ENCODE results near the gene RBMS3.
"Not testable (repeated sequence)": the region's sequence is repeated elsewhere in the genome, so short reads cannot be mapped to it uniquely, and the experiment has no call there.

RBMS3 gene

DNA sequence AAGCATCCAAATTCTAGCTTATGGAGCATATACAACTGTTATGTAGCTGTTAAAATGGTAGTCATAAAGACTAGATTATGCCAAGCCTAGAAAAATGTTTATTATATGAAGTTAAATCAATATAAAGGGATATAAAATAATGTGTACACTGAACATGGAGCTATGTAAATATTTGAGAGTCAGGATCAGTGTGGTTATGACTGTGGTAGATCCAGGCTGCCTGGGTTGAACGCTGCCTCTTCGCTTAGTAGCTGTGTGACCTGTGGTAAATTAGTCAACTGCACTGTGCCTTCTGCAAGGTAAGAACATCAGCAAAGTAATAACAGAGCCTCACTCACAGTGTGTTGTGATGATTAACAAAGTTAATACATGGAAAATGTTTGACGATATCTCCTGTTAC is 212.2 kb downstream of the RBMS3 start:
- no peak for DNase-seq

DNA sequence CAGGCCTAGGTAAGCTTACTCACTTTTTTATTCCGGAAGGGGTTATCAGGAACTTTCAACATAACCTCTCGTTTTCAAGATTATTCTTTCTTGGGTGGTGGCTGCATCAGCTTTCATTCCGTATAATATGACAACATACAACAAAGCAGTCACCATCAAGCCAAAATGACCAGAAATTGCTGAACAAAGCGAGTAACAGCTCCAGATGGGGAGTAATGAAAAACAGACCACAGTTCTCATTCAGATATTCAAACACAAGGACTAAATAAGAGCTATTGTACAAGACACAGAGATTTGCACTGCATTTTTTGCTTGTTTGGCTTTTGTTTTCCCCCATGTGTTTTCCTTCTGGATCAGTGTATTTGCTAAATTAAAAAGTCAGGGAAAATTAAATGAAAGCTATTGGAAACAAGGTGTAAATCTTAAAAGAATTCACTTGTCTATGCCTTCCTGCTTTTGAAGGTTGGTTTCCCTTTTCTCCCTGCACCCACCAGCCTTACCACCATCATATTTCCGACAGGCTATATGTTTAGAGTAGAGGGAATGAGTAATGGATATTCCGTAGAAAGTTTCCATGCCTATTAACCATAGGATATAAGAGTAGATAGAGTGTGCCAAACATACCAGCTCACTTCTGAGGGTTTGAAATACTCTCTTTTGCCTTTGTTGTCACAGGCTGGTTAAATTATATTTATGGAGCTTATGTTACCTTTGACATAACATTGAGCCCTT is 213.6 kb downstream of the RBMS3 start:
- no peak for DNase-seq

DNA sequence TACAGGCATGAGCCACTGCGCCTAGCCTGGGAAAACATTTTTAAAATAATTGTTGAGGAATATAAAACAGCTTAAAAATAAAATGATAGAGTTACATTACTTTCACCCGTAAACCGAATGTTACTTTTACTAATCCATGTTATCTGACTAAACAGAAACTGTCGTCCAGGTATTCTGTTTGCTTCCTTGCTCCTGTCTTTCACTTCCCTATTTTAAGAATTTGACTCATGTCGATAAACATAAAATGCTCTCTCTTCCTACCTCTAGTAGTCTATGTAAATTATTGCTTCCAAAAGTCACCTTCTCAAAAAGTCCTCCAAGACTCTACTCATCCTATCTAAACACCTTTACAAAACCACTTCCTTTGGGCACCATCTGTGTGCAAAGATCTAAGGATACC is 216.4 kb downstream of the RBMS3 start:
- DNase-seq, result no peak

DNA sequence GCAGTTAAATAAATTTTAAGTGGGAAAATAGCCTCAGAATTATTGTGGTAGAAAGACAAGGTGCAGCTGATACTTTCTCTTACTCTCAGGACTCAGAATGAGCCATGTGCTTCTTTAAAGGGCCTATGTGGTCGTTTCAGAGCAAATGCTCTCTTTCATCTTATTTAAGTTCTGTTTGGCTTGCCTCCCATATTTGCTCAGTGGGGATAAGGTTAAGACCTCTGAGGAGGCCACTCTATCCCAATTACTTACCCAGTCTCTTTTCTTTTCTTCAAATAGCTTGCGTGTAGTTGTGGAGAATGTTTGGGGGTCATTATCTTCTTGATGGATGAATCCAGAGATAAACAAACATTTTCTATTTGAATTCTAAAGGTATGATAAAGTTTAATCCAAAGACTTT is 221.9 kb downstream of the RBMS3 start:
- no peak for DNase-seq

DNA sequence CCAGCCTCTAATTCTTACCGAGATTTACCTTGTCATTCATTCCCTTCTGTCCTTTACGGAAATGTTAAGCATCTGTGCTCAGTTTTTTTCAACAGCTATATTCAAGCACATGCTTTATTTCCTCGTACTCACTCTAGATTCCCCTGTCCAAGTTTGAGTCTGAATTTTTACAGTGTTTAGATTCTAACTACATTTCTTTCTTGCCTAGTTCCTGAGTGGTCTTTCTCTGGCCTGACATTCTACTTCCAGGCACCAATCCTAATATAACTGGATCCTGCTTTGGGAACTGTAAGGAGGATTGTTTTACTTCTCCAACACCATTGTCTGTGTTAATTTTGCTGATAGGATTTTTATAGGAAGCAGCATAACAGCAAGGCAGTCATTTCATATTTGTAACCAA is 222.4 kb downstream of the RBMS3 start:
- DNase-seq, result no peak

DNA sequence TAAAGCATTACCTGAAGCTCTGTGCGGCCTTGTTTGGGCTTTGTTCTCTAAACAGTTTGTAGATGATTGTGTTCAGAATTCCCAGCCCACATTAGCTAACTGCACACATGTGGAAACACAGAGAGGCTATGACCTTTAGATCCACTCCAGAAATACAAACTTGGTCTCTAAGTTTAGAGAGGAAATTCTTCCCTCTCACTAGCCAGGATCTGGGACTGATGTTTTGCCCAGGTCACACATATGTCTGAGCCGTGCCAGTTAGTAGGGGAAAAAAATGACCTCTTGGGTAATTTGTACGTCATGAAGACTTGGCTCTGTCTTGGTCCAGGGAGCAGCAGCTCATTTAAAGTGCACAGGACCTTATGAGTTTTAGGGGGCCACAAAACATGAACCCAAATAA is 223.1 kb downstream of the RBMS3 start:
- no peak for DNase-seq

DNA sequence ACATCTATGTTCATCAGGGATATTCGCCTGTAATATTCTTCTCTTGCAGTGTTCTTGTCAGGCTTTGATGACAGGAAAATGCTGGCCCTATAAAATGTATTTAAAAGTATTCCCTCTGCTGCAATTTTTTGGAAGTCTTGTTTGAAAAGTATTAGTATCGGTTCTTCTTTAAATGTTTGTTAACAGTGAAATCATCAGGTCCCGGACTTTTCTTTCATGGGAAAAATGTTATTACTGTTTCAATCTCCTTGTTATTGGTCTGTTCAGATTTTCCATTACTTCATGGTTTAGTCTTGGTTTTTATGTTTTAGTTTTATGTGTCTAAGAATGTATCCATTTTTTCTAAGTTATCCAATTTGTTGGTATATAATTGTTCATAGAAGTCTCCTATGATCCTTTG is 225.6 kb downstream of the RBMS3 start:
- DNase-seq, result no peak

DNA sequence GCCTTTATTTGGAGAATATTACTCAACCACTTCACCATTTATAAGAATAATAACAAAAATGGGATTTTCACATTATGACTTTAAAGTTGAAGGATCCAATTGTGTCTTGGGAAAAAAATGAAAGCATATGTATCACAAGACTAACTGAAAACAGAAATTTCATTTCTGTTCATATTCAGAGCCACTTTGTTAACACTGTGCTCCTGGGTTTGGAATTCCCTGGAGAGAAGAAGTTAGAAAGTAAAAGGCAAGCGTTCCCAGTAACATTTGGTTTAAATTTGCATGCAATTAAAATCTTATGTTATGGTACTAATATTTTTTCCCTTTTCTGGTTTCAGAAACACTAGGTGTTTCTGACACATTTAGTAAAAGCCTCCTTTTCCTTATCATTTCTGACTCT is 230.8 kb downstream of the RBMS3 start:
- no peak for DNase-seq

DNA sequence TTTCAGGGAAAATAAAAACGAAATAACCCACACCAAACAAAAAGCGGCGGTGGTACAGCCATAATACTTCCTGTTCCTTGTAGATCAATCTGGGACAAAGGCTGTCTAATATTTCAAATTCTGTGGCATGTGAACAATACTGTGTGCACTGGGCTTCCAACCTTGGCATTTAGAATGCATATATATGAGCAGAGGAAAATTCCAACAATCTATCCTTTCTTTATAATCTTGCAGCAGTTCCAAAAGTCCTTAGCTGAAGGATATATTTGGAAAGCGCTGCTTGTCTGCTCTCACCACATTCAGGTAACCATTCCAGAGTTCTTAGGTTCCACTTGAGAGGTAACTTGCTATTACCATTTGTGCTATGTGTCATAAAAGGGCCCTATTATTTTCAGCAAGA is 231.8 kb downstream of the RBMS3 start:
- DNase-seq, result no peak

DNA sequence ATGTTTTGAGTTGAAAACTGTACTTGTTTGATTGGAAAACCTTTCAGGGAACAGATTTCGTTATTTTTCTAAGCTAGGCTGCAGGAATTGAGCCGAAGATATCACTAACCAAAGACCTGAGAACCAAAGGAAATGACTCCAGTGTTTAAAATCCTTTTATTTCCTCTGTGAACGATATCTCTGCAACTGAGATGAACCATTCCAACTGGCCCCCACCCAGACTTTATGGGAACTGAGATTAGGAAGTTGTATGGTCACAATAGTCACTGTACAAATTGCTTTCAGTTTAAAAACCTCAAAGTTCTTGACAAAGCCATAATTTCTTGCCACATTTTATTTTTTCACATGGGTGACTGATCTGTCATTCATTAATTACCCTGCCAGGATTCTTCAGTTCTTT is 232.4 kb downstream of the RBMS3 start:
- DNase-seq, result no peak

DNA sequence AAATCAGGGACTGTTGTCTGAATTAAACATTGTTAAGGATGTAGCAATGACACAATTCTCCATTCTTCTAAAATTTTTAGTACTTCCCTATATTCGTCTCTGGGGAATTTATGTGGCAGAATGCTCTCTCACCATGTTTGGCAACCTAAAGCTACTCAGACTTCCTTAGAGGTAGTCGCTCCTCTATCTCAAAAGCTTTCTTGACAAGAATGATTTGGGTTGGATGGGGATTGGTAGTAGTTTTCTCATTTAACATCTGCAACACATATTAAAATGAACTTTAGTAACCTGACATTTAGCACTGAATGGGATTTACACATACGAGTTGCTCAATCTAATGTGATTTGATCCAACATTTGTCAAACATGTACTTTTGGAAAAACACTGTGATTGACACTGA is 233.3 kb downstream of the RBMS3 start:
- DNase-seq, result no peak

DNA sequence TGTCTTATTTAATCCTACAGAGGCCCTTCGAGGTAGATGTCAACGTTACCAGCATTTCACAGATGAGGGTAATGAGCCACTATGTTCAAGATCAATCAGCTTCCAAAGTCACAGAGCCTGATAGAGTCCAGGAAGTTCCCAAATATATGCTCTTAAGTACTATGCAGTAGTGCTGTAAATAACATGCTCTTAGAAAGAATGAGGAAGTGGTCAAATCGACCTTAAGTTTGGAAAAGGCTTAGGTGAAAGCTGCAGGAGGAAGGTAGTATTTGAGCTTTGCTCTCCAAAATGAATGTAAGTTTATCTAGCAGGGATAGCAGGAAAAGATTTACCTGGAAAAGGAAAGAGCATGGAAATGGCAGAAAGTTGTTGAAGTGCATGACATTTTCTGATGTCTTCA is 234.0 kb downstream of the RBMS3 start:
- DNase-seq, result no peak

DNA sequence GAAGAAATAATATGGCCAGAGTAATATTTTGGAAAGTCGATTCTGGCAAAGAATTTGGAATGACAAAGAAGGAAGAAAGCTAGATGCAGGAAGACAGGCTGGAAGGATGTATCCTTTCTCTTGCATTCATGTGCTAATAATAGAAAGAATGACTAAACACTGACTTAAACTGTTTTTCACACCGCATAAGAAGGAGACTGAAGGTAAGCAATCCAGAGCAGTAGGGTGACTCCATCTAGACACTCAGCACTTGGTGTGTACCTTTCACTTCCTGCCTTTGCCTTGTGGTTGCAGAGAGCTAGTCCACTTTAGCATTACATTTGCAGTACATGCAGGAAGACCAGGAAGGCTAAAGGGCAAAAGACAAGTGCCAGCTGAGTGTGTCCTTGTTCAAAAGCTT is 234.6 kb downstream of the RBMS3 start:
- no peak for DNase-seq

DNA sequence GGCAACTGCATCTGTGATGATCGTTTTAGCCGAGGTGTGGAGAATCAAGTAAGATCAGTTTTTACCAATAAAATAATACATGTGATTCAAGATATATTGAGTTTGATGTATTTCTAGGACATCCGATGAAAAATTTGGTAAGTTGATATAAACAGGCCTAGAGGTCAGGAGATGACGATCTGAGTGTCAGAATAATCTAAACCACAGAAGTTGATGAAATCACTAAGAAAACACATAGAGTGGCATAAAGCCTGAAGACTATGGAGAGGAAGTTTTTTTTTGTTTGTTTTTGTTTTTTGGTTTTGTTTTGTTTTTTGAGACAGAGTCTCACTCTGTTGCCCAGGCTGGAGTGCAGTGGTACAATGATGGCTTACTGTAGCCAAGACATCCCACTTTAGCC is 235.3 kb downstream of the RBMS3 start:
- DNase-seq, result no peak

DNA sequence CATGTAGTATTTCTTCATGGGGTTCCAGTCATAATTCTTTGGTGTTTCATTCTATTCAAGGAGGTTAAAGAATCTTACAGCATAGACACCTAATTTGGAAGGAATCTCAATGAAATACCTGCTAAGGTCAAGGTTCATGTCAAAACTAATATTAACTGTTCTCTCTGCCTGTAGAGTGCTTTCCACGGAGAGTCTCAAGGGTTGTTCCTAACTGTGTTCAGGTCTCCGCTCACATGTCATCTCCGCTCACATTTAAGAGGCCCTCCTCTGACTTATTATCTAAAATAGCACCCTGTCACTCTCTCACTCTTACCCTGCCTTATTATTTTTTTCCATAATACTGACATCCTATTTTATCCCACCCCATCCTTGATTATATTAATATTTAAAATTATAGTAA is 239.9 kb downstream of the RBMS3 start:
- no peak for DNase-seq

DNA sequence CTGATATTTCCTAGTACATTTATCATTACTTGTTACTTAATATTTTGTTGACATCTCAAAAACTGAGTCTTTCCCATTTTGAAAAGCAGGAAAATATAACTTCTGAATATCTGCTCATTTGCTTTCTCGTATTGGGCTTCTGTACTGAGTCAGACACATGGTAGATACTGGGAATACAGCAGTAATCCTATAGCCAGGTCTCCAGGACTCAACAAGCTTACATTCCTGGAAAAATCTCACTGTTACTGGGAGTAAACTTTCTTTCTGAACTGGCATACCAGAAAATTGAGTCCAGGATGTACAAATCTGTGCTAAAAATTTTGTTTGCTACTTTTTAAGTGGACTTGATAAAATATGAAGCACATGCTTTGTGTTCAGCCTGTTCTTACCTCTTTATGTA is 240.4 kb downstream of the RBMS3 start:
- no peak for DNase-seq

DNA sequence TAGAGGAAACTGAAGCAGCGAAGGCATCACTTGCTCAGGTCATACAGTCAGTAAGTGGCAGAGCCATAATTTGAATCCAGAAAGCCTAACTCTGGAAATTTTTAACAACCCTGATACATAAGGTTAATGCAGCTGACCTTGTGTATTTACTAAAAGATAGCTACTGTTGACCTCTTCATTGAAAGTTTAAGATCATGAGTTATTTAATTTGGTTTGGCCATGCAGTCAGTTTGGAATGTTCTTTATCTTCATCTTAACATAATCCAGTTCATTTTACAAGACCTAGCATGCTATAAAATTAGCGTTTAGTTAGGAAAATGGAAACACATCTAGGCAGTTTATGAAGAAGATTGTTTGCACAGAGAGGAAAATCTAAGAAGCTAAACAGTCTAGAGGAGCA is 240.9 kb downstream of the RBMS3 start:
- DNase-seq, result no peak

DNA sequence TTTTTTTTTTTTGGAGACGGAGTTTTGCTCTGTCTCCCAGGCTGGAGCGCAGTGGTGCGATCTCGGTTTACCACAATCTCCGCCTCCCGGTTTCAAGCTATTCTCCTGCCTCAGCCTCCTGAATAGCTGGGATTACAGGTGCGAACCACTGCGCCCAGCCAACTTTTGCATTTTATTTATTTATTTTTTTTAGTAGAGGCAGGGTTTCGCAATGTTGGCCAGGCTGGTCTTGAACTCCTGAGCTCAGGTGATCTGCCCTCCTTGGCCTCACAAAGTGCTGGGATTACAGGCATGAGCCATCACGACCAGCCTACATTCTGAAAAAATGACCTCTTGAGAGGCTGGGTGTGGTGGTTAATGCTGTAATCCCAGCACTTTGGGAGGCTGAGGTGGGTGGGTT is 243.6 kb downstream of the RBMS3 start:
- DNase-seq, result not testable (repeated sequence)

DNA sequence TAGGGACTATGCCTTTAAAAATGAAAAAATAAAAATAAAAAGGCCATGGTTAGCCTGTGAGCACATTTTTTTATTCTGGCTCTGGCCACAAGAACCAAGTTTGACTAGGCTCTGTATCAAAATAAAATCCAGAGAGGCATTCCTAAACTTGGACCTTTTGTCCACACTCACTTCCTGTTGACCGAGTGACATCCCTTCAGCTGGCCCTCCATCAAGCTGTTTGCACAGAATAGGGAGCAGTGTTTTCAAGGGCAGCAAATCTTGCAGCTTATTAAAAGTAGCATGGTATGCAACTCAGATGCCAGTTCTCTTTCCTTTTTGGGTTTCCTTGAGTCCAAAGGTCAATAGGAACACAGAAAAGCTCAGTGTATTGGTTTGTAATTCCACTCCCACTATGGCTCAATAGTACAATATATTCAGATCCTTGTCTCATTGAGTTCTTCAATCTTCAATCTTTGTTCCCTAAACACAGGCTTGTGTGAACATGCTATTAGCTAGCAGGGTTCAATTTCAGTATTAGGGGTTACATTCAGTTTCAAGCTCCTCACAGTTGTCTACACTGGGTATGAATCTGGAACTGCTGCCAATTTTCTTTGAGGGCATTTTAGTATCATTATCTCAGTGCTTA is 244.5 kb downstream of the RBMS3 start:
- DNase-seq, result no peak

DNA sequence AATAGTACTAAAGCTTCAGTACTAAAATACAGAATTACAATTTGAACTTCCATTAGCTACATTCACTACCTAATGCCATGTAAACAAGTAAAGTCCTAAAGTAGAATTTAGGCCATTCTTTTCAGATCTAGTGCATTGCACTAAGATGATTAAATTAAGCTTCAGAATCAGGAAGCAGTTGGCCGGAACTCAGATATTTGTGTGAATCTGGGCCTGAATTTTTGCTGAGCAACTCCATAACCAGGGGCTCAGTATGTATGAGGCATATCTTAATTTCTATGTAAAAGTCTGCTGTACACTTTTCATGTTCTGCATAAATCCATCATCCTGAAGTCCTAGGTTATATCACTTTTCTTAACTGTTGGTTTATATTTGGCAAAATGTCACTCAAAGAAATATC is 246.4 kb downstream of the RBMS3 start:
- no peak for DNase-seq

DNA sequence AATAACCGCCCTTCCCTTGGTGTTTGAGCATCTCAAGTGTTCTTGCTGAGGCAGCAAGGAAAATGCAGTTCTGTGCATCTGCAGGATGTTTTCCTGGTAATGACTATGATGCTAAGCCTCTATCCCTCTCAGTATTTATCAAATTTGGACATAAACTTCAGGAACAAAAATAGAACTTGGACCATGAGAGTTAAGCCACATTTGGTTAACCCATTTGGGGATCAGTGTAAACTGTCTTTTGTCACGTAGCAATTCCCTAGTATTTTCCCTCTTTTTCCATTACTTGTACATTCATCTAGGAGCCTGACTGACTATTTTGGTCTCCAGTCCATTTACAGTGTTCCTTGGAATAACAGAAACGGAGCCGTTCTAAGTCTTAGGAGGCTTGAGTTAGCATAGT is 250.8 kb downstream of the RBMS3 start:
- no peak for DNase-seq

DNA sequence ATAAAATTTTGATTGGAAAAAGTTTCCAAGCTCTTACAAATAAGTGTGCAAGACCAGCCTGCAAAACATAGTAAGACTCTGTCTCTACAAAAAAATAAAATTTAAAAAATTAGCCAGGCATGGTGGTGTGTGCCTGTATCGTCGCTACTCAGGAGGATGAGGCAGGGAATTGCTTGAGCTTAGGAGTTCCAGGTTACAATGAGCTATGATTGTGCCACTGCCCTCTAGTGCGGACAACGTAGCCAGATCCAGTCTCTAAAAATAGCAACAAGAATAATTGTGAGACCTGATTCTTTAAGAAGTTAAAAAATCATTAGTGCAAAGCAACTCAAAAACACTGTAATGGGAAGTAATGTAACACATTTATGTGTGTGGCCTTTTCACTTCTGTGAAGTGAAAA is 251.6 kb downstream of the RBMS3 start:
- DNase-seq, result no peak

DNA sequence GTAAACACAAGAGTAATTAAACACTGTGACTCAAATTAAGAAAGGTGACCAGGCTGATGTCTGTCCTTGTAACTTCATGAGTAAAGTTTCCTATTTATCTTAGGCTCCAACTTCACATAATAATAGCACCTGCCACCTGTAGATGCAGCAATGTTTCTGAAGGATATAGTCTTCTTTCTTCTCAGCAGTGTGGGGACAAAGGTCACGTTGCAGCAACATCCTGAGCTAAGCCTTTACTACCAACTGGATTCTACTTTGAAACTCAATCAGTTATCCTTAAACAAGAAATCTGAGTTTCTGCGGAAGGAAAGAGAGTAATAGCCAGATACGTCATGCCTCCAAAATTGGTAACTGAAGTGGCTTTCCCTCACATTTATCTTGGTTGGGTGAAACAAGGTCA is 253.1 kb downstream of the RBMS3 start:
- DNase-seq, result no peak

DNA sequence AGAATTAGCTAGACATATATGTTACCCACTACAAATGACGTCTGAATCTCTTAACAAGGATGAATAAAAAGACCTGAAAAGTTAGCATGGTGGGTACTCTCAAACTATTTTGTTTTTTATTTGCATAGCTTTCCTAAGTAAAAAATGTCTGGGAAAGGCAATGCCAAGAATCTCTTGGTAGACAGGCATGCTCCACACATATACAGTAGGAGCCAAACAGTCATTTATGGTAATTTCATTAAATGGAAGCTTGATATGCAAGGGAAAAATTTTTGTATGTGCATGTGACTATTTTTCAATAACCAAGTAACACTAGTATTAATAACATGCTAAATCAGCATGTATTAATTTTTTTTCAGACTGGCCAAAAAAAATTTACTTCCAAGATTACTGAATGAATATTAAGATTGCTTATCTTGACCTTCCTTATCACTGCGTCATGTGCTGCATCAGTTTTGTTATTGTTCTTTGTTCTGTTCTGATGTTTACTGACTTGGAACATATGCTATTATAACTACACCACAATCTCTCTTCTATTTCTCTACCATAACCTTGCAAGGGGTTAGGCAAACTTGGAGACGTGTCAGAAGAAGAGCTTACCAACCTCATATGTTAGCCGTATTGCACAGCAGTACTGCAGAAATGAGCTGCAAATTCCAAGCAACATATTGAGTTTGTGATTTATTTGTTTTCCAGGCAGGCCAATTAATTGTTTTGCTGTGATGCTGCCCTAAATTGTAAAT is 255.3 kb downstream of the RBMS3 start:
- DNase-seq, result no peak

Measured in CD4-positive, alpha-beta T cell treated with Interleukin-4 for 4 hours (primary cell).